GM21723 (cell line): ENCODE measurements around the gene FHIT.
A peak's percentile ranks its signal among the peaks of the same experiment; 100 is the strongest.

Experiments used
- ATAC-seq: cut with Tn5 transposase; IDR thresholded peaks from one replicate; pipeline ENCODE4 v1.9.1; 2021; ENCODE audit warnings: mild to moderate bottlenecking, moderate library complexity; ENCODE audit not compliant: unreplicated experiment

Gene FHIT

GRCh38 chr3:59769127-59769750, 1482.0 kb downstream of the FHIT start:
- ATAC-seq, result no peak

- no peak for ATAC-seq
Observed at GRCh38 chr3:59766200-59766872, 1484.9 kb downstream of the FHIT start.

- no peak for ATAC-seq
Observed at GRCh38 chr3:59764171-59764570, 1487.1 kb downstream of the FHIT start.

- no peak for ATAC-seq
Observed at GRCh38 chr3:59762941-59763340, 1488.3 kb downstream of the FHIT start.

GRCh38 chr3:59759298-59760031, 1491.8 kb downstream of the FHIT start:
- ATAC-seq, result no peak

GRCh38 chr3:59758672-59759071, 1492.6 kb downstream of the FHIT start:
- ATAC-seq, result no peak

- ATAC-seq, result no peak
Observed at GRCh38 chr3:59756934-59757333, 1494.3 kb downstream of the FHIT start.

GRCh38 chr3:59754456-59755129, 1496.7 kb downstream of the FHIT start:
- no peak for ATAC-seq

- ATAC-seq, result no peak
Observed at GRCh38 chr3:59753808-59754450, 1497.3 kb downstream of the FHIT start.

- no peak for ATAC-seq
Observed at GRCh38 chr3:59752925-59753324, 1498.3 kb downstream of the FHIT start.

GRCh38 chr3:59751606-59752005, 1499.6 kb downstream of the FHIT start:
- no peak for ATAC-seq

GRCh38 chr3:59750391-59750790, 1500.9 kb downstream of the FHIT start:
- ATAC-seq, result no peak

GRCh38 chr3:59749291-59749690, 1502.0 kb downstream of the FHIT start:
- ATAC-seq, result no peak

GRCh38 chr3:59746585-59746984, 1504.7 kb downstream of the FHIT start:
- no peak for ATAC-seq

- ATAC-seq, result no peak
Observed at GRCh38 chr3:59737241-59737640, 1514.0 kb downstream of the FHIT start.

- no peak for ATAC-seq
Observed at GRCh38 chr3:59734061-59734460, 1517.2 kb downstream of the FHIT start.

- ATAC-seq, result no peak
Observed at GRCh38 chr3:59733041-59733809, 1518.0 kb downstream of the FHIT start.

- peak; percentile 70 for ATAC-seq
Observed at GRCh38 chr3:59731943-59732342, 1519.3 kb downstream of the FHIT start.

GRCh38 chr3:59730591-59730990, 1520.7 kb downstream of the FHIT start:
- ATAC-seq, result no peak

- no peak for ATAC-seq
Observed at GRCh38 chr3:59728587-59728908, 1522.7 kb downstream of the FHIT start.
